NT2/D1 (cell line): ENCODE data around the gene TNFSF13.

Source experiments
- YY1 ChIP-seq: IDR thresholded peaks from 2 replicates; pipeline ENCODE4 v1.6.1; 2011; ENCODE audit not compliant: insufficient read length, insufficient read depth
- ZNF274 ChIP-seq: IDR thresholded peaks from 2 replicates; pipeline ENCODE4 v1.6.1; 2011; ENCODE audit warnings: mild to moderate bottlenecking, low read depth, low read length

- no peak for TF ChIP-seq YY1
- TF ChIP-seq ZNF274: no peak
These were observed 28.3 kb upstream of the TNFSF13 start for GRCh38 chr17:7530023-7530900.
